H1 (cell line): ENCODE data around the gene PPM1N. TPM values are rescaled to one million over a fixed set of nuclear protein-coding genes. Genes with fewer than 3 reads are reported as not detected.

Experiments
- BACH1 ChIP-seq: IDR thresholded peaks from 2 replicates; pipeline ENCODE4 v1.6.1; 2012; ENCODE audit warnings: low read length, improper control_type of control experiment
- BRCA1 ChIP-seq: IDR thresholded peaks from 2 replicates; pipeline ENCODE4 v1.6.1; 2012; ENCODE audit warnings: low read depth, low read length, improper control_type of control experiment
- CBX8 ChIP-seq: fragments of 300-800, 300-1000 bp; sonication (generic); IDR thresholded peaks from 2 replicates; pipeline ENCODE4 v1.7.1; 2016; ENCODE audit warnings: low read depth, low read length, borderline replicate concordance
- CHD7 ChIP-seq: fragments of 300-600 bp; sonication (generic); IDR thresholded peaks from 2 replicates; pipeline ENCODE4 v1.7.1; 2012; ENCODE audit warnings: low read length, moderate library complexity, mild to moderate bottlenecking, inconsistent platforms; ENCODE audit not compliant: insufficient replicate concordance
- EP300 ChIP-seq, 2 experiments: IDR thresholded peaks; 1 replicate in 1 of 2; 2 replicates in 1 of 2; pipeline ENCODE4 v1.6.1; 2011 to 2012; ENCODE audit warnings: low read depth in 2 of 2, low read length in 2 of 2, mild to moderate bottlenecking in 2 of 2, borderline replicate concordance in 1 of 2, inconsistent platforms in 1 of 2, moderate library complexity in 1 of 2
- FOSL1 ChIP-seq: IDR thresholded peaks from 2 replicates; pipeline ENCODE4 v1.6.1; 2011; ENCODE audit warnings: mild to moderate bottlenecking, low read depth, low read length, moderate library complexity; ENCODE audit not compliant: insufficient read depth
- POU5F1 ChIP-seq: IDR thresholded peaks from 2 replicates; pipeline ENCODE4 v1.6.1; 2011; ENCODE audit warnings: low read depth, mild to moderate bottlenecking, low read length, moderate library complexity
- RBBP5 ChIP-seq: IDR thresholded peaks from 2 replicates; pipeline ENCODE4 v1.7.1; 2012; ENCODE audit warnings: low read depth, mild to moderate bottlenecking, inconsistent platforms, low read length, moderate library complexity, borderline replicate concordance
- SUZ12 ChIP-seq: fragments of 200-600 bp; sonication (generic); IDR thresholded peaks from 2 replicates; pipeline ENCODE4 v1.6.1; 2012; ENCODE audit warnings: mild to moderate bottlenecking, inconsistent platforms, low read length, moderate library complexity, mixed read lengths
- polyA plus RNA-seq, 7 experiments: library from polyadenylated mRNA; depleted of rRNA in 3 of 7; stranded (reverse) in 5 of 7; unstranded in 2 of 7; fragments of >200 nt in 5 of 7; fragments of 200-250 nt in 2 of 7; gene quantifications; 1 replicate in 5 of 7; 2 replicates in 1 of 7; 4 replicates in 1 of 7; pipeline versions ENCODE4 v1.2.1 to v1.2.3, GENCODE V29; 2011 to 2013; ENCODE audit warnings: missing spikeins in 2 of 7, mixed read lengths in 2 of 7
- total RNA-seq: library from RNA; stranded (reverse); fragmentation: NEBNext Ultra II Directional; extraction: Animal tissue kit (Norgen Biotek cat#: 25700); gene quantifications from 2 replicates; pipeline ENCODE4 v1.2.1, GENCODE V29; 2021

Gene PPM1N
- total and polyA plus RNA-seq, 2 of the 8 experiments (the other 6 are each of a cell fraction or from before 2014, with no cell fraction given) = 12.2 to 14.4 TPM

- no peak for TF ChIP-seq CHD7
- no peak for TF ChIP-seq POU5F1
- TF ChIP-seq BRCA1 = no peak
- no peak for TF ChIP-seq EP300 (IDR thresholded peaks at IDR 0.05; ENCODE audit: borderline replicate concordance in 1 of 2, low read depth in 2 of 2, low read length in 2 of 2)
- no peak for TF ChIP-seq SUZ12
- no peak for TF ChIP-seq FOSL1
- no peak; the same call in 1 of the 2 replicates for TF ChIP-seq RBBP5
- TF ChIP-seq CBX8 = no peak
- no peak for TF ChIP-seq BACH1
Measured at GRCh38 chr19:45506246-45506988, 8.2 kb downstream of the PPM1N start (continued).
